CD4-positive, alpha-beta T cell treated with Interleukin-21 for 1 hour (primary cell): ENCODE data around the gene FHL3.
"Not testable (repeated sequence)": the region's sequence is repeated elsewhere in the genome, so short reads cannot be mapped to it uniquely, and the experiment has no call there.

Experiments used
- DNase-seq: peaks from one replicate; pipeline ENCODE4 v3.0.0-alpha.2; 2020

Gene FHL3

DNA sequence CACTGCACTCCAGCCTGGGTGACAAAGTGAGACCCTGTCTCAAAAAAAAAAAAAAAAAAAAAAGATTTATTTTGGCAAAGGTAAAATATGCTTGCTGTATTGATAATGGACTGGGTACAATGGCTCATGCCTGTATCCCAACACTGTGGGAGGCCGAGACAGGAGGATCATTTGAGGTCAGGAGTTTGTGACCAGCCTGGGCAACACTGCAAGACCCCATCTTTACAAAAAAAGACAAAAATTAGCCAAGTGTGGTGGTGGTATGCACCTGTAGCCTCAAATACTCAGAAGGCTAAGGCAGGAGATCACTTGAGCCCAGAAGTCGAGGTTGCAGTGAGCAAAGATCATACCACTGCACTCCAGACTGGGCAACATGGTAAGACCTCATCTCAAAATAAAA, 21.8 kb downstream of the FHL3 start:
- DNase-seq = no peak

DNA sequence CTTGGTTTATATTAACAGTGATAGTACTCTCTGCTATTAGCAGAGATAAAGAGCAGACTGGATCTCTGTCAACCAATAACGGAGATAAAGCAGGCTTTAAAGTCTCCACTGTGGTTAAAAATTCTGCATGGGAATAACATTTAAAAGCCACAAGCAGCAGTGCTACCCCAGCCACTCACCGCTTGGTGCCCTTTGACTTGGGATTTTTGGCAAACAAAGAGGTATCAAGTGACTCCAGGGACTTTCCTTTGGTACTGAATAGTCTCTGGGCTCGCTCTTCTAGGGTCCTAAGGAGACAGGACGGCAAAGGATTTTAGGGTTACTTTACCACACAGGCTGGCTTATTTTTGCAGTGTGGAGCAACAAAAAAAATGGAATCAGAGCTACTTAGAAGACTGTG, 26.8 kb downstream of the FHL3 start:
- no peak for DNase-seq

DNA sequence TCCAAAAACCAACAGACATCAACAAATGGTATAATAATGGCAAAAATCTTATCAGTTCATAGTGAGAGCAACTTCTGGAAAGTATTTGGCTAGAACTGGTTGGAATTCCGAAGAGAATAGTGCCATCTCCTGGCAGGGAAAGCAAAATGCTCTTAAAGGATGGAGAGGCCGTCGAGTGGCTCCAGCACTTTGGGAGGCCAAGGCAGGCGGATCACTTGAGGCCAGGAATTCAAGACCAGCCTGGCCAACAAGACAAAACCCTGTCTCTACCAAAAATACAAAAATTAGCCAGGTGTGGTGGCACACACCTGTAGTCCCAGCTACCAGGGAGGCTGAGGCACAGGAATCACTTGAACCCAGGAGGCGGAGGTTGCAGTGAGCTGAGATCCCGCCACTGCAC, 30.2 kb downstream of the FHL3 start:
- peak; percentile 30 for DNase-seq

DNA sequence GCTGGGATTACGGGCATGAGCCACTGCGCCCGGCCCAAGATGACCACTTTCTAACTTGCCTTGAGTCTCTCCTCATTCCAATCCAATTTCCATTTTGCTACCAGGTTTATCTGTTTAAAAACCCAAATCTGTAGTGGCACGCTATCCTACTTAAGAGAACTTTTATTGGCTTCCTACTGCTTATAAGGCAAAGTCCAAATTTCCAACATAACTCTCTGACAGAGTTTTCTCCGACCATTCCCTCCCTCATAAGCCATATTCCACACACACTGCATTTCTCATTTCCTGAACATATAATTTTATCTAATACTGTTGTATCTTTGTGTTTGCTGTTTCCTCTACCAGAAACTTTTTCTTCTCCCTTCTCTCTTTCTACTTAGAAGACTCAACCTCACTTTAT, 30.7 kb downstream of the FHL3 start:
- no peak for DNase-seq

DNA sequence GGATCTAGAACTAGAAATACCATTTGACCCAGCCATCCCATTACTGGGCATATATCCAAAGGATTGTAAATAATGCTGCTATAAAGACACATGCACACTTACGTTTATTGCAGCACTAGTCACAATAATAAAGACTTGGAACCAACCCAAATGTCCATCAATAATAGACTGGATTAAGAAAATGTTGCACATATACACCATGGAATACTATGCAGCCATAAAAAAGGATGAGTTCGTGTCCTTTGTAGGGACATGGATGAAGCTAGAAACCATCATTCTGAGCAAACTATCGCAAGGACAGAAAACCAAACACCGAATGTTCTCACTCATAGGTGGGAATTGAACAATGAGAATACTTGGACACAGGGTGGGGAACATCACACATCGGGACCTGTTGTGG, 31.6 kb downstream of the FHL3 start:
- not testable (repeated sequence) for DNase-seq

DNA sequence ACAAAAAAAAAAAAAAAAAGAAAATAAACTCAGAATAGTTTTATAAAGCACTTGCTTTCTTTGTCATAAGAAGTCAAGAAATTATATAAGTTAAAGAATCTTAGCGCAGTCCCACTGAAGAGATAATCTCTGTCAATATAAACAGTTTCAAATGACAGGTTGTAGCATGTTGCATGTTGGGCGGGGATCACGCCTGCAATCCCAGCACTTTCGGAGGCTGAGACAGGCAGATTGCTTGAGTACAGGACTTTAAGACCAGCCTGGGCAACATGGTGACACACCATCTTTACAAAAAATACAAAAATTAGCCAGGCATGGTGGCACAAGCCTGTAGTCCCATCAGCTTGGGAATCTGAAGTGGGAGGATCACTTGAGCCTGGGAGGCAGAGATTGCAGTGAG, 40.0 kb downstream of the FHL3 start:
- no peak for DNase-seq

DNA sequence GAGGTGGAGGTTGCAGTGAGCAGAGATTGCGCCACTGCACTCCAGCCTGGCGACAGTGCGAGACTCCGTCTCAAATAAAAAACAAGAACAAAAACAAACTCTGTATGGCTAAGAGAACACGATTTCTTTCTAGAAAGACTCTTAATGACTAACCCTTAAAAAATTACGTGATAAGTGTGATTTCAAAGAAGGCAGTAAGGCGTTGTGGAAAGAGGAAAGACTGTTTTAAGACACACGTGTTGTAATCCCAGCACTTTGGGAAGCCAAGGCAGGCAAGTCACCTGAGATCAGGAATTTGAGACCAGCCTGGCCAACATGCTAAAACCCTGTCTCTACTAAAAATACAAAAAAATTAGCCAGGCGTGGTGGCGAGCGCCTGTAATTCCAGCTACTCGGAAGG, 41.2 kb downstream of the FHL3 start:
- DNase-seq = not testable (repeated sequence)

DNA sequence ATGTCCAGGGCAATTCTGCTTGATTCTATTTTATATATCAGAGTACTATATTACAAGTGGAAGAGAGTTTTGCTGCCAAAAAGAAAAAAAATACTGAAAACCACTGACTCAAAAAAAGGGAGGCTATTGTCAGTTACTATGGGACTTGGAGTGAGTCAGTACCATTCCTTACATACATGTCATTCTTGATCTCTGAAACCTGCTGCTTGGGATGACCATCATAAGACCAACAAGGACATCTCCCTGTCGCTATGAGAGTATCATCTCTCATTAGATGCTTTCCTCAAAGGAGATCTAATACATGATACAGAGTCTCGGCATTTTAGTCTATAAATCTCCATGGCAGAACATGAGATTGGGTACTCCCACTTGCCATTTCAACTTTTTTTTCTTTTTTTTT, 46.6 kb downstream of the FHL3 start:
- no peak for DNase-seq

DNA sequence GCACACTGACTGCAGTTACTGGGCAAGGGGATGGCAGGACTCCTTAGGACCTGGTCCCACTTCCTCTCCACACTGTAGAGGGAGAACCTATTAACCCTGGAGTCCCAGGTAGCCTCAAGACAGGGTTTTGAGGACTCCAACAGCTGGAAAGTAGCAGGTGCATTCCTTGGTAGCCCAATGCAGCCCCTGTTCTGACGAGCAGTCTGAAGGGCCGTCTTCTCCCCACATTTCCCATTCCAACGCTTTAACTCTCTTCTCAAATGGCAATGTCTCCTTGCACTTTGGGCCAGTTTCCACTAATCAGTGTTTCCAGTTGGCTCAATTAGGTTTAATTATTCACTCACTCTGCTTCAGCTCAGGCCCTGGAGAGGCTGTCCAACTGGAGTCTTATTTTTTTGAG, 49.6 kb downstream of the FHL3 start:
- DNase-seq = no peak

DNA sequence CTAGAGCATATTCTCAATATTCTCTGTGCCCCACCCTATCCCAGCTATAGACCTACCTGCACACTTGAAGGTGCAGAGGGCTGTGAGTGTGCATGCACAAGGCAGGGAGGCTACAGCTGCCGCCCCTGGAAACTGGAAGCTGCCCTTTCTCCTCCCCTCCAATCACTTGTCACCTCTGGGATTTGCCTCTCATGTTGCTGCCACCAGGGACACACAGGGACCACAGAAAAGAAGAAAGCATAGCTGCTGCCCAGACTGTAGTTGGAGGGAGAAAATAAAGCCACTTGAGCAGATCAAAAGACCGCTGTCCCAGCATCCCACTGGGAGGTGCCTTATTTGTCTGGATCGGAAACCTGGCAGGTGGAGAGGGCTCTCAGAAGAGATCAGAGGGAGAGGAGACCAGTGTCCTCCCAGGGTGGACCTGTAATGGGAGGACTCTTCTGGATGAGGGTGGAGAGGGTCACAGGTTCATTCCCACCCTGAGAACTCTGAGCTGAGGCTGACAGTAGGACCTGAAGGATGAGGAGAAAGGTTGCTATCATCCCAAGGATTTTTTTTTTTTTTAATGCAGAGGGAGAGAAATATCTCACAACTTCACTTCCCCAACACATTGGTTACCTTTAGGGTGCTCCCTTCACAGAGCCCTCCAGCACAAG, 50.9 kb downstream of the FHL3 start:
- no peak for DNase-seq

DNA sequence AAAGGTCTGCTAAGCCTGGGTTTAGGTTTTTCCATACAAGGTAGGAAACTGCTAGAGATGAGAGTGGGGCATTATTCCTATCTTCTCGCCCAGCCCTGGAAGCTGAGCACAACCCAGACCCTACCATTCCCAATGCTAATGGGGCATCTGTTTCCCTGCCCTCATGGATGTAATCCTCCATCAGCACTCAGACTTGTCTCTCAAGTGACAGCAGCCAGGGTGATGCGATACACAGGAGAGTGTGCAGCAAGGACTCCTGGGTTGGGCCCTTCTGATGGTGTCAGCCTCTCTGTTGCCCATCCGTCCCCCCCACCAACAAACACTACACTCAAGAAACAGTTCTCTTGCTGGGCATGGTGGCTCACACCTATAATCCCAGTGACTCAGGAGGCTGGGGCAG, 52.6 kb downstream of the FHL3 start:
- no peak for DNase-seq

DNA sequence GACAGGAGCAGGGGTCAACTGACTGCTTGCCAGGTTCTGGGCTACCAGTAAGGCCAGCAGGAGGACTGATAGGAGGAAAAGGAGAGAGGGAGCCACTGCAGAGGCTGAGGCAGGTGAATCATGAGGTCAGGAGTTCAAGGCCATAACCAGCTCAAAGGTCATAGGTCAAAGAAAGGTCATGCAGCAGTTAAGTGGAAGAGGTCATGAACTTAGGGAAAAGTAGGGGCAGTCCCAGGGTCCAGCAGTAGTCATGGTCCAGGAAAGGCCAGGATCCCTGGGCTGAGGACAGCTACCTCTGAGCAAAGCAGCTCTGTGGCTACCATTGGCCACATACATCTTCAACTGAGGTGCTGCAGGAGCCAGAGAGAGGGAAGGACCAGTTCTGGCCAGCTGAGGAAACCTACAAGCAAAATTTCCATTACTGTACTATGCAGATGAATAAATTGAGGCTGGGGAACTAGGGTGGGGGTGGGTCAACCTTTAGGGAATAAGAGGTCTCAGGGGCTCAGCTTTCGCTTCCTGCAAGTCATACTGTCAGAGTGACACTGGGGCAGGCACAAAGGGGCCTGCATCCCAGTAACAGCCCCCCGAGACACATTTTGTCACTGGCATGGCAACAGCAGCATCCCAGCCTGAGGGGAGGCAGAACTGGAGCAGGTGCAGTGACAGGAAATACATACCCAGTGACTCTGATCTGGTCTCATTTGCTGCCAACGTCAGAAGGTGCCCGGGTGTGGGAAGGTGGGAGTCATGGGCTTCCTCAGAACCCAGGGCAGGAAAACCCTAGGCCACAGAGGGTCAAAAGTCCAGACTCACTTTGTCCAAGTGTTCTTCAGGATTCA, 53.3 kb downstream of the FHL3 start:
- DNase-seq = no peak

DNA sequence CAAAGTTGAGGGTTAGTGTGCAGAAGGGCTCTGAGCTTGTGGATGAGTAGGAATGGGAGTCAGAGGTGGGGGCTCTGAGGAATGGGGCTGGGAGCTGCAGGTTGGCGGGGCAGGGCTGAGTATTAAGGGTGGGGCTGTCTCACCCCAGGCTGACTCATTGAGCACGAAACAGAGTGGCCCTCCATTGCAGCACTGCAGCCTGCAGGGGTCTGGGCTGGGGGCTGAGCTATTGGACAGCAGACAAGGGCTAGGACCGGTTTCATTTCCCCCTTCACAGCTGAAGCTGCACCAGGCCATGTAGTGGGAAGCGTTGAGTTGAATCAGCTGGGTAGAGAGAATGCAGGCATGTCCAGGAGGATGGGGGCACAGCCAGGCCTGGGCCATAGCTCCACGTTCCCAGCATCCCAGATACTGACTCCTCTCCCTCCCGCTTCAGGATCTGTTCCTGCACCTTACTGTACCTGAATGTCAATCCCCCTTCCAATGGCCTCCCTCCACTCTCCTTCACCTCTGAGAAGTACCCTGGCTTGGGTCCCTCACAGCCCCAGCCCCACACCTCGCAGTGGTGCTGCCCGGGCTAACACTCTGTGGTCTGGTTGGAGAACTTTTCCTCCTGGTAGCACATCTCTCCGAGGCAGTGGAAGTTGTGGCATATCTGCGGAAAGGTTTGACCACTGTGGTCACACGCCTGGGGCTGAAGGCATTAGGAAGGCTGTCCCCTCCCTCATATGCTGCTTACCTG, 54.1 kb downstream of the FHL3 start:
- no peak for DNase-seq

DNA sequence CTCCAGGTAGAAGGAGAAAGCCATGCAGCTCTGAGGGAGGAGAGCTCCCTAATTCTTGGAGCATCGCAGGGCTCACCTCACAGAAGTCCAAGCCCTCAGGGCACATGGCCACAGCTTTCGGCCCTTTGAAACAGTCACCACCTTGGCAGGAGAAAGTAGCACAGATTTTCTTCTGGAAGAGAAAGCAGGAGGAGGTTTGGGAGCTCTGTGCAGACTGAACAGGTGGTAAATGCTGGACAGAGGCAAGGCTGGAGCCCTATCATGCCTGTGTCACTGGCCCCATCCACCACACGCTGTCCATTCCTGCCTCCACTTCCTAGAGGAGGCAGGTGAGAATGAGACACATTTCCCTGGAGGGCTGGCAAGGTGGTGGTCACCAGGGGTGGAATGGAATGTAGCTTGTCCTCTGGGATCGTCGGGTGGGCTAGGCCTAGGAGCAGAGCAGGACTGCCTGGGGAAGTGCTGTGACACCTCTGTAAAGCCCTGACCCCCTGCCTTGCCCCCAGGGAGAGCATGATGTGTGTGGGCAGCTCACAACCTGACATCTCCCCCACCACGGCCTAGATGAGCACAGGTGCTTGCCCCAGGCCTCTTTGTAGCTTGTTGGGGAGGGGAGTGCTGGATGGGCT, 55.7 kb downstream of the FHL3 start:
- DNase-seq = no peak

DNA sequence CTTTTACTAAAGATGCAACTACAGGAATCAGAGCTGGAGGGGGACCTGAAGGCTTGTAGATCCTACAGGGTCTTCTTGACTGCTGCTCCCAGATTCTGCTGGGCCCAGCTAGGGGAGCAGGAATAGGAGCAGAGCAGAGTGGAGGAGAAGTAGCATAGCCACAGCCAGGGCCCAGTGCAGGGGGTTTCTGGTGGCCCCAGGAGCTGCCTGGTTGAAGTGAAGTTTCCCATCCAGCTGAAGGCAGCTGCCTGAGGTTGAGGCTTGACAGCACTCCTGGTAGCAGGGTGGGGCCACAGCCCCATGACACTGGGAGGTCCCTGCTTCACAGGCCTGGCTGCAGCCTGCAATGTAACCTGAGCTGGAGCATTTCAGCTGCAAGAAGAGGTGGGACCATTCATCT, 56.5 kb downstream of the FHL3 start:
- no peak for DNase-seq

DNA sequence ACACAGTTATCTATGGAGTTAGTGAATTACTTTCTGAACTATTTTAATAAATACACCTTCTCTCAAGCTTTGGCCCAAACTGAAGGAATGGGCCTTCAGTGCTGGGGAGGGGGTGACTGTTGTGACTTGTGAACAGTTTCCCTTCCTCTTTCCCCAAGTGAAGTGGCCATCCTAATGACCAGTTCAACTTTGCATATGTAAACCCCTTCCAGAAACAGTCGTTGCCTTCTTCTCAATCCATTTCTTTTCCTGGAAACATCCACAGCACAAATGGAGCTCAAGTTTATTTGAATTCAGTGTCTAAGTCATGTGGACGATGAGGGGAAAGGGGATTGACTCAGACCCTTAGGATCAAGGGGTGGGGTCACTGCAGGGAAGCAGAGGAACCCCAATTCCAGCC, 57.1 kb downstream of the FHL3 start:
- DNase-seq = no peak

DNA sequence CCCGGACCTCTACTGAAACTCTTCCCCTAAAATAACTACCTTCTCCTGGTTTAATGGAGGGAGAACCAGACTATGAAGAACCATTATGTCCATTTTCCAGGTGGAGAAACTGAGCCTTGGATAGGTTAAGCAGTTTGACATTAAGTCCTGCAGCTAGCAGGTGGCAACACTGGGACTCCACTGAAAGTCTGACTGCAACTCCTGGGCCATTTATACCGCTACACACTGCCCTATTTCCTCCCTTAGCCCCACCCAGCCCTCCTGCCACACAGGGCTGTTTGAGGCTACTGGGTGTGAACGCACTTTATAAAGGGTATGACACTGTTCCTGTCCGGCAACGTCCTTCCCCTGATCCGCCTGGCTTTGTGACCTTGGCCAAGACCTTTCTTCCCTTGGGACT, 58.0 kb downstream of the FHL3 start:
- no peak for DNase-seq
